ENCODE measurements around the gene ANKRD22. TPM values are rescaled to one million over a fixed set of nuclear protein-coding genes. Genes with fewer than 3 reads are reported as not detected.
"Not testable (repeated sequence)": the region's sequence is repeated elsewhere in the genome, so short reads cannot be mapped to it uniquely, and the experiment has no call there.

Gene ANKRD22
- total RNA-seq, 1 experiment from 2014 or later, result not detected

GRCh38 chr10:88837632-88838031, 14.0 kb downstream of the ANKRD22 start:
- not testable (repeated sequence) for DNase-seq (ENCODE audit: low spot score)

- no peak for DNase-seq (ENCODE audit: low spot score)
Measured at GRCh38 chr10:88835910-88836221, 15.8 kb downstream of the ANKRD22 start.

GRCh38 chr10:88835096-88835909, 16.3 kb downstream of the ANKRD22 start:
- peak; percentile 75 for DNase-seq (ENCODE audit: low spot score)

GRCh38 chr10:88833723-88834122, 17.9 kb downstream of the ANKRD22 start:
- DNase-seq (ENCODE audit: low spot score), result no peak

- no peak for DNase-seq (ENCODE audit: low spot score)
Measured at GRCh38 chr10:88833156-88833555, 18.5 kb downstream of the ANKRD22 start.

GRCh38 chr10:88832376-88832775, 19.3 kb downstream of the ANKRD22 start:
- no peak for DNase-seq (ENCODE audit: low spot score)

GRCh38 chr10:88831709-88832108, 19.9 kb downstream of the ANKRD22 start:
- DNase-seq (ENCODE audit: low spot score), result no peak

- DNase-seq (ENCODE audit: low spot score), result no peak
Measured at GRCh38 chr10:88830643-88831268, 20.9 kb downstream of the ANKRD22 start.

- DNase-seq (ENCODE audit: low spot score), result no peak
Measured at GRCh38 chr10:88828310-88828709, 23.3 kb downstream of the ANKRD22 start.

GRCh38 chr10:88827671-88828070, 24.0 kb downstream of the ANKRD22 start:
- no peak for DNase-seq (ENCODE audit: low spot score)

- DNase-seq (ENCODE audit: low spot score), result no peak
Measured at GRCh38 chr10:88826388-88826787, 25.3 kb downstream of the ANKRD22 start.

GRCh38 chr10:88820748-88821401, 30.8 kb downstream of the ANKRD22 start:
- DNase-seq (ENCODE audit: low spot score), result no peak

- no peak for DNase-seq (ENCODE audit: low spot score)
Measured at GRCh38 chr10:88819290-88819689, 32.4 kb downstream of the ANKRD22 start.

- no peak for DNase-seq (ENCODE audit: low spot score)
Measured at GRCh38 chr10:88813200-88813599, 38.4 kb downstream of the ANKRD22 start.

- DNase-seq (ENCODE audit: low spot score), result peak; percentile 52
Measured at GRCh38 chr10:88810196-88810961, 41.3 kb downstream of the ANKRD22 start.

GRCh38 chr10:88809621-88810020, 42.0 kb downstream of the ANKRD22 start:
- DNase-seq (ENCODE audit: low spot score), result no peak

GRCh38 chr10:88805924-88806323, 45.7 kb downstream of the ANKRD22 start:
- DNase-seq (ENCODE audit: low spot score), result no peak

- DNase-seq (ENCODE audit: low spot score), result no peak
Measured at GRCh38 chr10:88805361-88805760, 46.3 kb downstream of the ANKRD22 start.

- no peak for DNase-seq (ENCODE audit: low spot score)
Measured at GRCh38 chr10:88804083-88804812, 47.4 kb downstream of the ANKRD22 start.

- no peak for DNase-seq (ENCODE audit: low spot score)
Measured at GRCh38 chr10:88803641-88804040, 48.0 kb downstream of the ANKRD22 start.

- no peak for DNase-seq (ENCODE audit: low spot score)
Measured at GRCh38 chr10:88802523-88803285, 48.9 kb downstream of the ANKRD22 start, which contains the start of gene LIPM. TSS of gene LIPM (plus strand) at chr10:88802730. CDS start at chr10:88802897, 167 bp downstream.
